ENCODE measurements around the gene ZNF322. TPM values are rescaled to one million over a fixed set of nuclear protein-coding genes. Genes with fewer than 3 reads are reported as not detected.

The ZNF322 gene
- polyA plus RNA-seq, 1 donor (not counting 4 experiments of a cell fraction or from before 2014, with no cell fraction given), result 7.7 TPM

GRCh38 chr6:26604797-26605196 is 54.7 kb downstream of the ZNF322 start:
- DNase-seq (ENCODE audit: low read depth, low spot score), result no peak

DNA sequence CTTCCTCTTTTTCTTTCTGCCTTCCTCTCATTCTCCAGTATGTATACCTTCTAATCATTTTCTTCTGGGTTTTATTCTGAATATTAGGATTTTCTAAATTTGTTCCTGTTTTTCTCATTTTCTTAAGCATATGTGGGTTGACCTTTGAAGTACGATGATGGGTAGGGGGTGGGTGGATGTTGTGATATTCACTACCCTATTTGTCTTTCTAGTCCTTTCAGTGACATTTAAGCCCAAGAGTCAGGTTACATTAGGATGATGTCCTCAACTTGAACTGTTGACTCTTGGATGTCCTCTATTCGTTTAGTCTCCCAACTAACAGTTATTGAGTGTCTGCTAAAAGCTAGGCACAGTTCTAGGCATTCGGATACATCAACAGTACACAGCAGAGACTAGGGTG is 55.5 kb downstream of the ZNF322 start:
- Histone ChIP-seq H3K9ac (ENCODE audit: control insufficient read depth, extremely low read depth, insufficient read depth, low read length) (no peak overlapping the region), H3K9me1 (ENCODE audit: control insufficient read depth, extremely low read depth, insufficient read depth, low read length) (no peaks in the 10 kb centered on the region)
- DNase-seq (ENCODE audit: low read depth, low spot score), result no peak

More at GRCh38 chr6:26604797-26605196, 54.7 kb downstream of the ZNF322 start:
- no peaks in the 10 kb centered on the region for H4K20me1 ChIP-seq (ENCODE audit: control insufficient read depth, extremely low read depth, insufficient read depth, low read length)
- no peaks in the 10 kb centered on the region for H3K79me2 ChIP-seq (ENCODE audit: control insufficient read depth, insufficient read depth, low read length)
- dilution Hi-C loops (cut with MboI; ENCODE audit: extremely low pct_ligation_motif_present, low sequenced_read_pairs), result no loop called here
- no peaks in the 10 kb centered on the region for H3K27me3 ChIP-seq (ENCODE audit: control insufficient read depth, extremely low read depth, insufficient read depth, low read length)
- no peaks in the 10 kb centered on the region for H3K36me3 ChIP-seq (ENCODE audit: control insufficient read depth in 2 of 2, extremely low read depth in 1 of 2, insufficient read depth in 2 of 2, low read length in 2 of 2)
- H3K9me3 ChIP-seq (ENCODE audit: control insufficient read depth, low read depth, low read length), result no peaks in the 10 kb centered on the region
- no peak overlapping the region for H3K27ac ChIP-seq (ENCODE audit: control insufficient read depth, insufficient read depth, low read length)
- no peaks in the 10 kb centered on the region for H3K9me1 ChIP-seq (ENCODE audit: control insufficient read depth, extremely low read depth, insufficient read depth, low read length)
- no peak overlapping the region for H3K4me2 ChIP-seq (ENCODE audit: control insufficient read depth, extremely low read depth, insufficient read depth, low read depth, low read length)
- TF ChIP-seq EZH2 (IDR thresholded peaks at IDR 0.05; ENCODE audit: low read length) (no peak), CTCF (optimal IDR thresholded peaks at IDR 0.05 in 1 of 3, IDR thresholded peaks at IDR 0.05 in 1 of 3, conservative IDR thresholded peaks at IDR 0.05 in 1 of 3; ENCODE audit: extremely low read depth in 1 of 3, insufficient read depth in 2 of 3, low read length in 3 of 3) (no peak)
- H3K4me1 ChIP-seq (ENCODE audit: control insufficient read depth, extremely low read depth, insufficient read depth, low read length), result no peaks in the 10 kb centered on the region
- H3K4me3 ChIP-seq (ENCODE audit: control insufficient read depth in 2 of 3, extremely low read depth in 1 of 3, insufficient read depth in 2 of 3, low read depth in 1 of 3, low read length in 3 of 3), result no peak overlapping the region
- no peak overlapping the region for H3K9ac ChIP-seq (ENCODE audit: control insufficient read depth, extremely low read depth, insufficient read depth, low read length)
- no peak overlapping the region for H2AFZ ChIP-seq (ENCODE audit: control insufficient read depth, low read length)
- no peak for FAIRE-seq

More for the DNA sequence above, 55.5 kb downstream of the ZNF322 start:
- H2AFZ ChIP-seq (ENCODE audit: control insufficient read depth, low read length), result no peak overlapping the region
- no peaks in the 10 kb centered on the region for H3K27me3 ChIP-seq (ENCODE audit: control insufficient read depth, extremely low read depth, insufficient read depth, low read length)
- no peaks in the 10 kb centered on the region for H3K79me2 ChIP-seq (ENCODE audit: control insufficient read depth, insufficient read depth, low read length)
- H3K36me3 ChIP-seq (ENCODE audit: control insufficient read depth in 2 of 2, extremely low read depth in 1 of 2, insufficient read depth in 2 of 2, low read length in 2 of 2), result peaks cover 3 to 5% of the 10 kb centered on the region in 2 experiments
- no peak for FAIRE-seq
- H3K9me3 ChIP-seq (ENCODE audit: control insufficient read depth, low read depth, low read length), result no peaks in the 10 kb centered on the region
- H3K4me3 ChIP-seq (ENCODE audit: control insufficient read depth in 2 of 3, extremely low read depth in 1 of 3, insufficient read depth in 2 of 3, low read depth in 1 of 3, low read length in 3 of 3), result no peak overlapping the region
- no peaks in the 10 kb centered on the region for H4K20me1 ChIP-seq (ENCODE audit: control insufficient read depth, extremely low read depth, insufficient read depth, low read length)
- no peak overlapping the region for H3K27ac ChIP-seq (ENCODE audit: control insufficient read depth, insufficient read depth, low read length)
- no peak for TF ChIP-seq CTCF (optimal IDR thresholded peaks at IDR 0.05 in 1 of 3, IDR thresholded peaks at IDR 0.05 in 1 of 3, conservative IDR thresholded peaks at IDR 0.05 in 1 of 3; ENCODE audit: extremely low read depth in 1 of 3, insufficient read depth in 2 of 3, low read length in 3 of 3)
- no peak for TF ChIP-seq EZH2 (IDR thresholded peaks at IDR 0.05; ENCODE audit: low read length)
- H3K4me2 ChIP-seq (ENCODE audit: control insufficient read depth, extremely low read depth, insufficient read depth, low read depth, low read length), result no peak overlapping the region
- no peaks in the 10 kb centered on the region for H3K4me1 ChIP-seq (ENCODE audit: control insufficient read depth, extremely low read depth, insufficient read depth, low read length)
- dilution Hi-C loops (cut with MboI; ENCODE audit: extremely low pct_ligation_motif_present, low sequenced_read_pairs), result no loop called here

All from keratinocyte (primary cell).